Upper lobe of left lung (tissue), 6 donors: Measurements from ENCODE around the gene FCRLB. TPM values are rescaled to one million over a fixed set of nuclear protein-coding genes. Genes with fewer than 3 reads are reported as not detected.

Source experiments
- ATAC-seq, 2 donors: fragments of 200-7000 bp; cut with Tn5 transposase; one replicate each; pipeline ENCODE4 v1.9.1; 2022; ENCODE audit warnings: mild to moderate bottlenecking in 2 of 2, moderate library complexity in 2 of 2; ENCODE audit not compliant: low FRiP score in 2 of 2
- DNase-seq, 2 donors: peaks; one replicate each; pipeline ENCODE4 v3.0.0-alpha.2; 2019 to 2020
- H3K27ac ChIP-seq, 4 donors: fragments of 200-600 bp; sonication (generic); one replicate each; pipeline ENCODE4 v1.5.1; 2016 to 2019
- H3K27me3 ChIP-seq, 4 donors: fragments of 200-600 bp; sonication (generic); one replicate each; pipeline ENCODE4 v1.5.1; 2017 to 2019
- H3K36me3 ChIP-seq, 4 donors: fragments of 200-600 bp; sonication (generic); one replicate each; pipeline ENCODE4 v1.5.1; 2016 to 2019
- H3K4me1 ChIP-seq, 4 donors: fragments of 200-600 bp; sonication (generic); one replicate each; pipeline ENCODE4 v1.5.1; 2018 to 2019
- H3K4me3 ChIP-seq, 4 donors: fragments of 200-600 bp; sonication (generic); one replicate each; pipeline ENCODE4 v1.5.1; 2017 to 2019; ENCODE audit warnings: mild to moderate bottlenecking in 2 of 4, moderate library complexity in 1 of 4
- H3K9me3 ChIP-seq, 4 donors: fragments of 200-600 bp; sonication (generic); one replicate each; pipeline ENCODE4 v1.5.1; 2018 to 2019
- CTCF ChIP-seq, 6 experiments: fragments of 450-650 bp in 4 of 6; fragments of 200-600 bp in 2 of 6; sonication (generic) in 2 of 6; IDR thresholded peaks; one replicate each; pipeline ENCODE4 v1.5.1; 2016 to 2019; ENCODE audit warnings: antibody characterized with exemption in 6 of 6
- EP300 ChIP-seq, 4 donors: sonication (generic); formaldehyde crosslinking; IDR thresholded peaks; one replicate each; pipeline ENCODE4 v1.5.1; 2017; ENCODE audit warnings: antibody characterized with exemption in 4 of 4, control low read depth in 2 of 4
- POLR2A ChIP-seq, 4 donors: fragments of 450-650 bp; IDR thresholded peaks; one replicate each; pipeline ENCODE4 v1.5.1; 2016 to 2017; ENCODE audit warnings: antibody characterized with exemption in 4 of 4, mild to moderate bottlenecking in 2 of 4
- POLR2AphosphoS5 ChIP-seq, 2 donors: sonication (generic); formaldehyde crosslinking; IDR thresholded peaks; one replicate each; pipeline ENCODE4 v1.5.1; 2017; ENCODE audit warnings: antibody characterized with exemption in 2 of 2
- WGBS, 2 donors: methylation state at CpG; one replicate each; pipeline ENCODE4 v1.1.5; 2017 to 2018; 5-methylcytosine and 5-hydroxymethylcytosine counted together
- total RNA-seq, 6 donors: library from RNA; depleted of rRNA in 4 of 6; stranded (reverse); fragments of >200 nt in 4 of 6; gene quantifications; one replicate each; pipeline versions ENCODE4 v1.1.0 to v1.2.1, GENCODE V29; 2016 to 2021
- donor health status: DM: no; HTN: no; CAD: no; lungs with moderate emphysema.
- donor health status: DM: no; HTN: yes; CAD: no; lungs with severe emphysema.

FCRLB gene
- total RNA-seq, 6 donors from 2014 or later: 1.4 to 2.1 (median 1.7) TPM; not detected in 3

- 89 to 94% methylated on average over 2 of the region's 2 CpGs for WGBS, 2 donors
- DNase-seq: no peak
- H3K4me1 ChIP-seq: no peaks in the 10 kb centered on the region
Measured at GRCh38 chr1:161707503-161707902, 13.8 kb upstream of the FCRLB start.

GRCh38 chr1:161709373-161709772 is 12.0 kb upstream of the FCRLB start:
- ATAC-seq: no peak
- no peaks in the 10 kb centered on the region for H3K4me1 ChIP-seq

More at GRCh38 chr1:161707503-161707902, 13.8 kb upstream of the FCRLB start:
- H3K36me3 ChIP-seq: no peaks in the 10 kb centered on the region
- no peaks in the 10 kb centered on the region for H3K9me3 ChIP-seq
- TF ChIP-seq CTCF (IDR thresholded peaks at IDR 0.05): no peak
- no peak for TF ChIP-seq POLR2AphosphoS5 (IDR thresholded peaks at IDR 0.05)
- TF ChIP-seq EP300 (IDR thresholded peaks at IDR 0.05): no peak
- TF ChIP-seq POLR2A (IDR thresholded peaks at IDR 0.05): no peak
- H3K4me3 ChIP-seq: no peak overlapping the region
- ATAC-seq: no peak
- H3K27ac ChIP-seq: no peak overlapping the region
- H3K27me3 ChIP-seq: no peaks in the 10 kb centered on the region

GRCh38 chr1:161710560-161710959 is 10.8 kb upstream of the FCRLB start:
- Histone ChIP-seq H3K9me3 (no peaks in the 10 kb centered on the region), H3K36me3 (no peaks in the 10 kb centered on the region), H3K4me3 (no peak overlapping the region), H3K27ac (no peak overlapping the region), H3K27me3 (no peaks in the 10 kb centered on the region), H3K4me1 (no peaks in the 10 kb centered on the region)
- ATAC-seq (no peak), DNase-seq (no peak)
- TF ChIP-seq EP300 (IDR thresholded peaks at IDR 0.05) (no peak), CTCF (IDR thresholded peaks at IDR 0.05) (no peak), POLR2AphosphoS5 (IDR thresholded peaks at IDR 0.05) (no peak), POLR2A (IDR thresholded peaks at IDR 0.05) (no peak)
- 88 to 90% methylated on average over 4 of the region's 4 CpGs for WGBS, 2 donors

More at GRCh38 chr1:161709373-161709772, 12.0 kb upstream of the FCRLB start:
- Histone ChIP-seq H3K4me3 (no peak overlapping the region), H3K27ac (no peak overlapping the region), H3K27me3 (no peaks in the 10 kb centered on the region), H3K36me3 (no peaks in the 10 kb centered on the region), H3K9me3 (no peaks in the 10 kb centered on the region)
- TF ChIP-seq CTCF (IDR thresholded peaks at IDR 0.05) (no peak), POLR2AphosphoS5 (IDR thresholded peaks at IDR 0.05) (no peak), POLR2A (IDR thresholded peaks at IDR 0.05) (no peak), EP300 (IDR thresholded peaks at IDR 0.05) (no peak)
- WGBS, 2 donors: 81 to 84% methylated on average over 4 of the region's 4 CpGs
- DNase-seq: no peak

- H3K27me3 ChIP-seq: no peaks in the 10 kb centered on the region
- DNase-seq (no peak), ATAC-seq (no peak)
- no peaks in the 10 kb centered on the region for H3K9me3 ChIP-seq
- peaks cover 0 to 12% (median 4%) of the 10 kb centered on the region in 4 donors for H3K4me1 ChIP-seq
- H3K27ac ChIP-seq: no peak overlapping the region
- 51 to 56% methylated on average over 8 of the region's 8 CpGs for WGBS, 2 donors
- H3K36me3 ChIP-seq: no peaks in the 10 kb centered on the region
- no peak overlapping the region for H3K4me3 ChIP-seq
- TF ChIP-seq POLR2A (IDR thresholded peaks at IDR 0.05) (no peak), POLR2AphosphoS5 (IDR thresholded peaks at IDR 0.05) (no peak), CTCF (IDR thresholded peaks at IDR 0.05) (no peak), EP300 (IDR thresholded peaks at IDR 0.05) (no peak)
Measured at GRCh38 chr1:161718559-161719324, 2.6 kb upstream of the FCRLB start.

- WGBS, 2 donors: 93 to 94% methylated on average over 1 of the region's 1 CpG
- H3K27me3 ChIP-seq: no peaks in the 10 kb centered on the region
- H3K27ac ChIP-seq: no peak overlapping the region
- no peaks in the 10 kb centered on the region for H3K9me3 ChIP-seq
- ATAC-seq: no peak
- H3K36me3 ChIP-seq: no peaks in the 10 kb centered on the region
- H3K4me3 ChIP-seq: no peak overlapping the region
- H3K4me1 ChIP-seq: peaks cover 0 to 12% (median 4%) of the 10 kb centered on the region in 4 donors
- DNase-seq: no peak
- no peak for TF ChIP-seq EP300 (IDR thresholded peaks at IDR 0.05)
- TF ChIP-seq POLR2AphosphoS5 (IDR thresholded peaks at IDR 0.05): no peak
- TF ChIP-seq CTCF (IDR thresholded peaks at IDR 0.05): no peak
- TF ChIP-seq POLR2A (IDR thresholded peaks at IDR 0.05): no peak
Measured at GRCh38 chr1:161719325-161719611, 2.1 kb upstream of the FCRLB start.
